H9 (cell line): Measurements from ENCODE around the gene PIAS1. TPM values are rescaled to one million over a fixed set of nuclear protein-coding genes. Genes with fewer than 3 reads are reported as not detected.

Source experiments
- DNase-seq: peaks from one replicate; pipeline ENCODE4 v3.0.0-alpha.2; 2017
- H2AFZ ChIP-seq: one replicate; pipeline ENCODE4 v1.6.1; 2013; ENCODE audit warnings: mild to moderate bottlenecking, low read length, control low read depth, moderate library complexity
- H2AK5ac ChIP-seq: 2 replicates; pipeline ENCODE4 v1.6.1; 2013; ENCODE audit warnings: low read length, control low read depth, mixed read lengths; ENCODE audit not compliant: insufficient read length
- H2BK120ac ChIP-seq: one replicate; pipeline ENCODE4 v1.6.1; 2013; ENCODE audit warnings: low read depth, mild to moderate bottlenecking, low read length, control low read depth, inconsistent platforms; ENCODE audit not compliant: poor library complexity, severe bottlenecking
- H2BK12ac ChIP-seq: 2 replicates; pipeline ENCODE4 v1.6.1; 2013; ENCODE audit warnings: low read length, control low read depth, mixed read lengths, low read depth; ENCODE audit not compliant: insufficient read length
- H2BK15ac ChIP-seq: 2 replicates; pipeline ENCODE4 v1.6.1; 2013; ENCODE audit warnings: low read depth, low read length, control low read depth
- H2BK20ac ChIP-seq: one replicate; pipeline ENCODE4 v1.6.1; 2013; ENCODE audit warnings: low read depth, mild to moderate bottlenecking, low read length, control low read depth, inconsistent platforms; ENCODE audit not compliant: poor library complexity, severe bottlenecking
- H2BK5ac ChIP-seq: 2 replicates; pipeline ENCODE4 v1.6.1; 2013; ENCODE audit warnings: low read length, control low read depth, mixed read lengths; ENCODE audit not compliant: insufficient read length
- H3K14ac ChIP-seq: 2 replicates; pipeline ENCODE4 v1.6.1; 2013; ENCODE audit warnings: low read length, control low read depth; ENCODE audit not compliant: insufficient read depth
- H3K18ac ChIP-seq: 2 replicates; pipeline ENCODE4 v1.6.1; 2013; ENCODE audit warnings: low read depth, mild to moderate bottlenecking, mixed read lengths, low read length, control low read depth; ENCODE audit not compliant: insufficient read length
- H3K23ac ChIP-seq: 2 replicates; pipeline ENCODE4 v1.6.1; 2013; ENCODE audit warnings: low read length, control low read depth, mixed read lengths, low read depth; ENCODE audit not compliant: insufficient read length
- H3K23me2 ChIP-seq: 2 replicates; pipeline ENCODE4 v1.6.1; 2013; ENCODE audit warnings: low read depth, mild to moderate bottlenecking, mixed read lengths, low read length, control low read depth; ENCODE audit not compliant: insufficient read length, poor library complexity, severe bottlenecking
- H3K27ac ChIP-seq: 2 replicates; pipeline ENCODE4 v1.5.1; 2013; ENCODE audit warnings: low read length, control low read depth, mixed read lengths, low read depth; ENCODE audit not compliant: insufficient read length
- H3K27me3 ChIP-seq: 2 replicates; pipeline ENCODE4 v1.6.1; 2013; ENCODE audit warnings: low read length, control low read depth, inconsistent platforms; ENCODE audit not compliant: insufficient read depth
- H3K4ac ChIP-seq: 2 replicates; pipeline ENCODE4 v1.6.1; 2013; ENCODE audit warnings: low read depth, mild to moderate bottlenecking, control low read depth, inconsistent platforms, low read length, moderate library complexity
- H3K4me1 ChIP-seq: 2 replicates; pipeline ENCODE4 v1.6.1; 2013; ENCODE audit warnings: low read length, control low read depth, inconsistent platforms; ENCODE audit not compliant: insufficient read depth
- H3K4me2 ChIP-seq: 2 replicates; pipeline ENCODE4 v1.6.1; 2013; ENCODE audit warnings: low read length, control low read depth, mixed read lengths; ENCODE audit not compliant: insufficient read length, insufficient read depth
- H3K56ac ChIP-seq: 2 replicates; pipeline ENCODE4 v1.6.1; 2013; ENCODE audit warnings: low read depth, mild to moderate bottlenecking, mixed read lengths, low read length, control low read depth; ENCODE audit not compliant: insufficient read length
- H3K79me1 ChIP-seq: 2 replicates; pipeline ENCODE4 v1.6.1; 2013; ENCODE audit warnings: low read depth, mild to moderate bottlenecking, moderate library complexity, low read length, control low read depth, inconsistent platforms; ENCODE audit not compliant: insufficient read depth, poor library complexity, severe bottlenecking
- H3K79me2 ChIP-seq: 2 replicates; pipeline ENCODE4 v1.6.1; 2013; ENCODE audit warnings: low read length, control low read depth, inconsistent platforms; ENCODE audit not compliant: insufficient read depth
- H3K9ac ChIP-seq: 2 replicates; pipeline ENCODE4 v1.6.1; 2013; ENCODE audit warnings: low read length, control low read depth, mixed read lengths; ENCODE audit not compliant: insufficient read length; ENCODE audit errors: extremely low read depth
- H3K9me3 ChIP-seq: one replicate; pipeline ENCODE4 v1.6.1; 2013; ENCODE audit warnings: low read depth, low read length, inconsistent platforms; ENCODE audit not compliant: control insufficient read depth
- H3T11ph ChIP-seq: one replicate; pipeline ENCODE4 v1.6.1; 2013; ENCODE audit warnings: mild to moderate bottlenecking, low read length, control low read depth, inconsistent platforms
- H4K20me1 ChIP-seq: one replicate; pipeline ENCODE4 v1.6.1; 2013; ENCODE audit not compliant: control insufficient read depth, insufficient read length, insufficient read depth
- H4K5ac ChIP-seq: 2 replicates; pipeline ENCODE4 v1.6.1; 2013; ENCODE audit warnings: low read depth, mild to moderate bottlenecking, mixed read lengths, low read length, control low read depth; ENCODE audit not compliant: insufficient read length
- H4K8ac ChIP-seq: replicated peaks from 2 replicates; pipeline ENCODE4 v1.6.1; 2013; ENCODE audit warnings: low read length, control low read depth, mixed read lengths, low read depth; ENCODE audit not compliant: insufficient read length
- H4K91ac ChIP-seq: 2 replicates; pipeline ENCODE4 v1.6.1; 2013; ENCODE audit warnings: low read depth, mild to moderate bottlenecking, moderate library complexity, mixed read lengths, low read length, control low read depth; ENCODE audit not compliant: insufficient read length
- H3K27ac Mint-ChIP-seq, 3 experiments: 2 replicates in 2 of 3; 3 replicates in 1 of 3; pipeline ENCODE4 v1.8.0; 2020 to 2021; ENCODE audit warnings: mixed read lengths in 3 of 3, mild to moderate bottlenecking in 1 of 3, moderate library complexity in 1 of 3
- H3K27me3 Mint-ChIP-seq: 2 replicates; pipeline ENCODE4 v1.8.0; 2021; ENCODE audit warnings: low read depth, mild to moderate bottlenecking, moderate library complexity, mixed read lengths
- H3K36me3 Mint-ChIP-seq, 3 experiments: 2 replicates in 2 of 3; 3 replicates in 1 of 3; pipeline ENCODE4 v1.8.0; 2020 to 2021; ENCODE audit warnings: low read depth in 3 of 3, mixed read lengths in 3 of 3; ENCODE audit not compliant: insufficient read depth in 1 of 3
- H3K4me1 Mint-ChIP-seq, 2 experiments: 2 replicates each; pipeline ENCODE4 v1.8.0; 2020; ENCODE audit warnings: mixed read lengths in 2 of 2
- H3K4me3 Mint-ChIP-seq, 2 experiments: 2 replicates in 1 of 2; 3 replicates in 1 of 2; pipeline ENCODE4 v1.8.0; 2020 to 2021; ENCODE audit warnings: mild to moderate bottlenecking in 2 of 2, mixed read lengths in 2 of 2, moderate library complexity in 1 of 2
- H3K9me3 Mint-ChIP-seq, 2 experiments: 2 replicates in 1 of 2; 3 replicates in 1 of 2; pipeline ENCODE4 v1.8.0; 2020; ENCODE audit warnings: mild to moderate bottlenecking in 2 of 2, mixed read lengths in 2 of 2, moderate library complexity in 1 of 2
- WGBS: extraction: QIAGEN DNeasy Blood & Tissue Kit; methylation state at CpG from one replicate; pipeline ENCODE4 v1.1.7; 2013; ENCODE audit warnings: missing lambda C conversion rate, low lambda C conversion rate, mixed read lengths; ENCODE audit not compliant: insufficient read length; ENCODE audit errors: extremely low coverage; 5-methylcytosine and 5-hydroxymethylcytosine counted together
- total RNA-seq: library from RNA; stranded (reverse); gene quantifications from 2 replicates; pipeline ENCODE4 v1.2.1, GENCODE V29; 2021
- TF ChIP-seq, protein P1 (sequence below): fragments of 200-600 bp; sonication (generic); conservative IDR thresholded peaks from 3 replicates; pipeline ENCODE4 v1.8.0; 2021; ENCODE audit warnings: antibody characterized with exemption, mild to moderate bottlenecking

The PIAS1 gene
- total RNA-seq, 1 experiment from 2014 or later: 31.1 TPM

DNA sequence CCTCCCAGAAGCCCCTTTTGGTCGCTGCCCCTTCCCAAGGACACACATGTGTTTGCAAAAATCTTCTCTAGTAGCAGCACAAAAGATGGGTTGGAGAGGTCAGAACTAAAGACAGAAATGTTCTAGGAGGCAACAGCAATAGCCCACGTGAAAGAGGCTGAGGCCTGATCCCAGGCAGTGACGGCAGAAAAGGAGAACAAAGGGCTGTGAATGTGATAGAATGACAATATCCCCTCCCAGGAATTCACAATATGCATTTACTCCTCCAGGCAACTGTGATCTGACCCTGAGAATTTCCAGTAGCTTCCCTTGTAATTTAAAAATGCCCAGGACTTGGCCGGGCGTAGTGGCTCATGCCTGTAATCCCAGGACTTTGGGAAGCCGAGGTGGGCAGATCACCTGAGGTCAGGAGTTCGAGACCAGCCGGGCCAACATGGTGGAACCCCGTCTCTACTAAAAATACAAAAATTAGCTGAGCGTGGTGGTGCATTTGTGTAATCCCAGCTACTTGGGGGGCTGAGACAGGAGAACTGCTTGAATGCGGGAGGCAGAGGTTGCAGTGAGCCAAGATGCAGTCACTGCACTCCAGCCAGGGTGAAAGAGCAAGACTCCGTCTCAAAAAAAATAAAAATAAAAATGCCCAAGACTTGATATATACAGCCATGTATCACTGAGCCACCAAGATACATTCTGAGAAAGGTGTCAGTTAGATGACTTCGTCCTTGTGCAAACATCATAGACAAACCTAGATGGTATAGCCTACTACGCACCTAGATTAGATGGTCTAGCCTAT is 43.6 kb upstream of the PIAS1 start:
- Histone ChIP-seq H3K4me1 (no peaks in the 10 kb centered on the region), H4K20me1 (no peaks in the 10 kb centered on the region), H3K56ac (no peak overlapping the region), H2BK15ac (no peak overlapping the region), H4K8ac (no peak overlapping the region), H2AFZ (no peak overlapping the region), H3K79me1 (no peaks in the 10 kb centered on the region), H3K79me2 (no peaks in the 10 kb centered on the region), H2BK5ac (no peak overlapping the region), H3K14ac (no peak overlapping the region), H3K27me3 (no peaks in the 10 kb centered on the region), H3K18ac (no peak overlapping the region), H3K23me2 (no peaks in the 10 kb centered on the region), H2BK12ac (no peak overlapping the region), H3K23ac (no peak overlapping the region), H3K4ac (no peak overlapping the region), H2BK120ac (no peak overlapping the region), H2AK5ac (no peak overlapping the region), H3K9me3 (no peaks in the 10 kb centered on the region), H3T11ph (no peak overlapping the region), H3K4me2 (no peak overlapping the region), H4K5ac (no peak overlapping the region), H3K27ac (no peak overlapping the region), H4K91ac (no peak overlapping the region), H2BK20ac (no peak overlapping the region), H3K9ac (no peak overlapping the region)
- peaks cover 10 to 16% (median 14%) of the 10 kb centered on the region in 3 experiments for H3K36me3 Mint-ChIP-seq
- peaks cover 3% of the 10 kb centered on the region for H3K27me3 Mint-ChIP-seq
- peak overlapping the region; percentile 34 to 93 (median 91); a peak in 6 of 7 replicates for H3K27ac Mint-ChIP-seq
- DNase-seq: peak; percentile 51
- H3K4me1 Mint-ChIP-seq: peaks cover 35 to 49% of the 10 kb centered on the region in 2 experiments
- H3K9me3 Mint-ChIP-seq: peaks cover 10 to 14% of the 10 kb centered on the region in 2 experiments
- WGBS: no CpG with 5 or more reads among the region's 14 CpGs
- TF ChIP-seq, protein P1, sequence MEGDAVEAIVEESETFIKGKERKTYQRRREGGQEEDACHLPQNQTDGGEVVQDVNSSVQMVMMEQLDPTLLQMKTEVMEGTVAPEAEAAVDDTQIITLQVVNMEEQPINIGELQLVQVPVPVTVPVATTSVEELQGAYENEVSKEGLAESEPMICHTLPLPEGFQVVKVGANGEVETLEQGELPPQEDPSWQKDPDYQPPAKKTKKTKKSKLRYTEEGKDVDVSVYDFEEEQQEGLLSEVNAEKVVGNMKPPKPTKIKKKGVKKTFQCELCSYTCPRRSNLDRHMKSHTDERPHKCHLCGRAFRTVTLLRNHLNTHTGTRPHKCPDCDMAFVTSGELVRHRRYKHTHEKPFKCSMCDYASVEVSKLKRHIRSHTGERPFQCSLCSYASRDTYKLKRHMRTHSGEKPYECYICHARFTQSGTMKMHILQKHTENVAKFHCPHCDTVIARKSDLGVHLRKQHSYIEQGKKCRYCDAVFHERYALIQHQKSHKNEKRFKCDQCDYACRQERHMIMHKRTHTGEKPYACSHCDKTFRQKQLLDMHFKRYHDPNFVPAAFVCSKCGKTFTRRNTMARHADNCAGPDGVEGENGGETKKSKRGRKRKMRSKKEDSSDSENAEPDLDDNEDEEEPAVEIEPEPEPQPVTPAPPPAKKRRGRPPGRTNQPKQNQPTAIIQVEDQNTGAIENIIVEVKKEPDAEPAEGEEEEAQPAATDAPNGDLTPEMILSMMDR: no peak
- peak overlapping the region in 1 of 2 experiments; percentile 15; a peak in 1 of 5 replicates for H3K4me3 Mint-ChIP-seq
